ENCODE measurements around the gene STK33.

DNA sequence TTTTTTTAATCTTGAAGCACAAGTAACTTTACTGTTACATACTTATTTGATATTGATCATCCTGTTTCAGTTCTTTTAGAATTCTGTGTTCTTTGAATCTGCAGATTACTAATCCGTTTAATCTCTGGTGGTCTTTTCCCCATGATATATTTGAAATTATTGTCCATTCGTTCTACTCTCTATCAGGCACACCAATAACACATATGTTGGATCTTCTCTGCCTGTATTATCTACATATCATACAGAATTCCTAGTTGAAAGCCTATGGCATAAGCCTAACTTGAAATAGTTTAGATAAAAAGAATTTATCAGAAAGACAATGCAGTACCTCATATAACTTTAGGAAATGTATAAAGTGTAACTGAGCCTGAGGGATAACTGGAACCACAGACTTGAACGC, 32.6 kb downstream of the STK33 start:
- TF ChIP-seq USF1 (IDR thresholded peaks at IDR 0.05) (no peak), EGR1 (IDR thresholded peaks at IDR 0.05) (no peak), TAF1 (IDR thresholded peaks at IDR 0.05; ENCODE audit: low read depth) (no peak), RAD21 (IDR thresholded peaks at IDR 0.05; ENCODE audit: low read depth) (no peak), CEBPB (IDR thresholded peaks at IDR 0.05) (no peak), EP300 (IDR thresholded peaks at IDR 0.05; ENCODE audit: borderline replicate concordance) (no peak), YY1 (IDR thresholded peaks at IDR 0.05; ENCODE audit: low read depth) (no peak), NFIC (IDR thresholded peaks at IDR 0.05) (no peak), TCF12 (IDR thresholded peaks at IDR 0.05; ENCODE audit: low read depth) (no peak), FOXM1 (IDR thresholded peaks at IDR 0.05; ENCODE audit: borderline replicate concordance, low read depth) (no peak), TEAD4 (IDR thresholded peaks at IDR 0.05) (no peak), ZBTB7A (IDR thresholded peaks at IDR 0.05; ENCODE audit: low read depth) (no peak)
- TF ChIP-seq, protein P1, sequence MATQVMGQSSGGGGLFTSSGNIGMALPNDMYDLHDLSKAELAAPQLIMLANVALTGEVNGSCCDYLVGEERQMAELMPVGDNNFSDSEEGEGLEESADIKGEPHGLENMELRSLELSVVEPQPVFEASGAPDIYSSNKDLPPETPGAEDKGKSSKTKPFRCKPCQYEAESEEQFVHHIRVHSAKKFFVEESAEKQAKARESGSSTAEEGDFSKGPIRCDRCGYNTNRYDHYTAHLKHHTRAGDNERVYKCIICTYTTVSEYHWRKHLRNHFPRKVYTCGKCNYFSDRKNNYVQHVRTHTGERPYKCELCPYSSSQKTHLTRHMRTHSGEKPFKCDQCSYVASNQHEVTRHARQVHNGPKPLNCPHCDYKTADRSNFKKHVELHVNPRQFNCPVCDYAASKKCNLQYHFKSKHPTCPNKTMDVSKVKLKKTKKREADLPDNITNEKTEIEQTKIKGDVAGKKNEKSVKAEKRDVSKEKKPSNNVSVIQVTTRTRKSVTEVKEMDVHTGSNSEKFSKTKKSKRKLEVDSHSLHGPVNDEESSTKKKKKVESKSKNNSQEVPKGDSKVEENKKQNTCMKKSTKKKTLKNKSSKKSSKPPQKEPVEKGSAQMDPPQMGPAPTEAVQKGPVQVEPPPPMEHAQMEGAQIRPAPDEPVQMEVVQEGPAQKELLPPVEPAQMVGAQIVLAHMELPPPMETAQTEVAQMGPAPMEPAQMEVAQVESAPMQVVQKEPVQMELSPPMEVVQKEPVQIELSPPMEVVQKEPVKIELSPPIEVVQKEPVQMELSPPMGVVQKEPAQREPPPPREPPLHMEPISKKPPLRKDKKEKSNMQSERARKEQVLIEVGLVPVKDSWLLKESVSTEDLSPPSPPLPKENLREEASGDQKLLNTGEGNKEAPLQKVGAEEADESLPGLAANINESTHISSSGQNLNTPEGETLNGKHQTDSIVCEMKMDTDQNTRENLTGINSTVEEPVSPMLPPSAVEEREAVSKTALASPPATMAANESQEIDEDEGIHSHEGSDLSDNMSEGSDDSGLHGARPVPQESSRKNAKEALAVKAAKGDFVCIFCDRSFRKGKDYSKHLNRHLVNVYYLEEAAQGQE (IDR thresholded peaks at IDR 0.05; ENCODE audit: low read depth): no peak
- TF ChIP-seq, protein P2, sequence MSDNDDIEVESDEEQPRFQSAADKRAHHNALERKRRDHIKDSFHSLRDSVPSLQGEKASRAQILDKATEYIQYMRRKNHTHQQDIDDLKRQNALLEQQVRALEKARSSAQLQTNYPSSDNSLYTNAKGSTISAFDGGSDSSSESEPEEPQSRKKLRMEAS (IDR thresholded peaks at IDR 0.05): no peak

Measured in Ishikawa (cell line).